SH-SY5Y (cell line): ENCODE measurements around the gene HSPA13.

Experiments used
- GATA2 ChIP-seq: IDR thresholded peaks from 2 replicates; pipeline ENCODE4 v1.6.1; 2011; ENCODE audit warnings: mild to moderate bottlenecking, low read depth, low read length
- GATA3 ChIP-seq: IDR thresholded peaks from 2 replicates; pipeline ENCODE4 v1.6.1; 2011; ENCODE audit warnings: low read depth, mild to moderate bottlenecking, low read length, moderate library complexity

Gene HSPA13

GRCh38 chr21:14356746-14357145 is 26.2 kb downstream of the HSPA13 start:
- TF ChIP-seq GATA2 (no peak), GATA3 (no peak)

GRCh38 chr21:14354515-14354914 is 28.4 kb downstream of the HSPA13 start:
- TF ChIP-seq GATA2 = no peak
- TF ChIP-seq GATA3 = no peak

- TF ChIP-seq GATA3 = no peak
Observed at GRCh38 chr21:14353726-14354125, 29.2 kb downstream of the HSPA13 start.

GRCh38 chr21:14353231-14353630 is 29.7 kb downstream of the HSPA13 start:
- TF ChIP-seq GATA3 (no peak), GATA2 (no peak)

- TF ChIP-seq GATA3 (no peak), GATA2 (no peak)
Observed at GRCh38 chr21:14325595-14325994, 57.4 kb downstream of the HSPA13 start.
